GM10266 (cell line): ENCODE results near the gene FLOT1.

Source experiments
- DNase-seq: peaks from one replicate; pipeline ENCODE4 v3.0.0; 2012; ENCODE audit errors: extremely low spot score
- CTCF ChIP-seq: IDR thresholded peaks from 2 replicates; pipeline ENCODE4 v1.5.1; 2012; ENCODE audit warnings: mild to moderate bottlenecking, low read depth; ENCODE audit not compliant: control insufficient read depth, insufficient read depth; ENCODE audit errors: missing control alignments

Gene FLOT1

GRCh38 chr6:30742316-30743098 is at the start of gene FLOT1:
Gene FLOT1, minus strand, starts transcription at chr6:30742687. Its CDS starts 498 bp downstream, at chr6:30742189.
- TF ChIP-seq CTCF: no peak
- DNase-seq: peak; percentile 96

GRCh38 chr6:30790724-30791383 is 48.4 kb upstream of the FLOT1 start:
- DNase-seq: no peak
- no peak for TF ChIP-seq CTCF

- no peak for DNase-seq
- no peak for TF ChIP-seq CTCF
These were observed 47.1 kb upstream of the FLOT1 start for GRCh38 chr6:30789606-30790005.

GRCh38 chr6:30787954-30788353 is 45.5 kb upstream of the FLOT1 start:
- no peak for TF ChIP-seq CTCF
- DNase-seq: no peak

GRCh38 chr6:30782425-30783014 is 40.0 kb upstream of the FLOT1 start:
- no peak for DNase-seq
- TF ChIP-seq CTCF: no peak

- no peak for DNase-seq
- no peak for TF ChIP-seq CTCF
These were observed 39.4 kb upstream of the FLOT1 start for GRCh38 chr6:30781743-30782424.

GRCh38 chr6:30781395-30781742 is 38.9 kb upstream of the FLOT1 start:
- no peak for DNase-seq
- no peak for TF ChIP-seq CTCF
